GM23338 (cell line): Measurements from ENCODE around the gene ZAR1. TPM values are rescaled to one million over a fixed set of nuclear protein-coding genes. Genes with fewer than 3 reads are reported as not detected.

ENCODE experiments used
- ATAC-seq: fragments of 200-7000 bp; cut with Tn5 transposase; 3 replicates; pipeline ENCODE4 v1.9.1; 2020
- DNase-seq: peaks from one replicate; pipeline ENCODE4 v3.0.0-alpha.2; 2015; ENCODE audit warnings: low spot score
- H2AFZ ChIP-seq: fragments of 200-600 bp; sonication (generic); 2 replicates; pipeline ENCODE4 v1.8.0; 2016; ENCODE audit warnings: antibody characterized with exemption, mild to moderate bottlenecking, moderate library complexity
- H3F3A ChIP-seq: fragments of 200-600 bp; sonication (generic); replicated peaks from 2 replicates; pipeline ENCODE4 v1.8.0; 2017; ENCODE audit warnings: antibody characterized with exemption, mixed run types, low read depth
- H3K27ac ChIP-seq: fragments of 200-600 bp; sonication (generic); 2 replicates; pipeline ENCODE4 v1.6.1; 2016; ENCODE audit warnings: low read depth
- H3K27me3 ChIP-seq: fragments of 200-600 bp; sonication (generic); 2 replicates; pipeline ENCODE4 v1.8.0; 2016; ENCODE audit warnings: mild to moderate bottlenecking, mixed run types, moderate library complexity; ENCODE audit not compliant: insufficient read depth
- H3K36me3 ChIP-seq: fragments of 200-600 bp; sonication (generic); 2 replicates; pipeline ENCODE4 v1.8.0; 2016; ENCODE audit warnings: mild to moderate bottlenecking; ENCODE audit not compliant: insufficient read depth
- H3K4me1 ChIP-seq: fragments of 200-600 bp; sonication (generic); 2 replicates; pipeline ENCODE4 v1.8.0; 2016; ENCODE audit warnings: mild to moderate bottlenecking, moderate library complexity; ENCODE audit not compliant: insufficient read depth
- H3K4me2 ChIP-seq: fragments of 200-600 bp; sonication (generic); 2 replicates; pipeline ENCODE4 v1.7.1; 2017; ENCODE audit warnings: mixed run types
- H3K4me3 ChIP-seq: fragments of 200-600 bp; sonication (generic); 2 replicates; pipeline ENCODE4 v1.6.1; 2016; ENCODE audit warnings: mixed run types
- H3K79me2 ChIP-seq: fragments of 200-600 bp; sonication (generic); replicated peaks from 2 replicates; pipeline ENCODE4 v1.8.0; 2017; ENCODE audit warnings: mild to moderate bottlenecking; ENCODE audit not compliant: insufficient read depth
- H3K9me2 ChIP-seq: fragments of 200-600 bp; sonication (generic); 2 replicates; pipeline ENCODE4 v1.8.0; 2017; ENCODE audit not compliant: insufficient read depth
- H4K20me1 ChIP-seq: fragments of 200-600 bp; sonication (generic); replicated peaks from 2 replicates; pipeline ENCODE4 v1.8.0; 2017; ENCODE audit warnings: mild to moderate bottlenecking; ENCODE audit not compliant: insufficient read depth
- H3K27ac Mint-ChIP-seq: 2 replicates; pipeline ENCODE4 v1.8.0; 2020; ENCODE audit warnings: inconsistent platforms, mild to moderate bottlenecking, moderate library complexity, mixed read lengths
- H3K27me3 Mint-ChIP-seq: 3 replicates; pipeline ENCODE4 v1.8.0; 2022; ENCODE audit warnings: low read depth, mild to moderate bottlenecking, moderate library complexity, mixed read lengths, inconsistent platforms; ENCODE audit not compliant: insufficient read depth, poor library complexity
- H3K36me3 Mint-ChIP-seq: 3 replicates; pipeline ENCODE4 v1.8.0; 2021; ENCODE audit warnings: low read depth, mild to moderate bottlenecking, inconsistent platforms, moderate library complexity, mixed read lengths
- H3K4me1 Mint-ChIP-seq: 3 replicates; pipeline ENCODE4 v1.8.0; 2020; ENCODE audit warnings: mild to moderate bottlenecking, inconsistent platforms, mixed read lengths
- H3K4me3 Mint-ChIP-seq: 3 replicates; pipeline ENCODE4 v1.8.0; 2021; ENCODE audit warnings: moderate library complexity, mild to moderate bottlenecking, inconsistent platforms, mixed read lengths
- H3K9me3 Mint-ChIP-seq: 3 replicates; pipeline ENCODE4 v1.8.0; 2020; ENCODE audit warnings: moderate library complexity, mild to moderate bottlenecking, inconsistent platforms, mixed read lengths
- CREB1 ChIP-seq: fragments of 250-450 bp; sonication (Bioruptor Pico); IDR thresholded peaks from 2 replicates; pipeline ENCODE4 v1.5.0; 2020; ENCODE audit warnings: low read depth, mild to moderate bottlenecking, moderate library complexity
- CTCF ChIP-seq, 2 experiments: fragments of 200-600 bp in 1 of 2; sonication (generic) in 1 of 2; conservative IDR thresholded peaks; 2 replicates each; pipeline versions ENCODE4 v1.5.1 to v1.6.1; 2016 to 2017; ENCODE audit warnings: antibody characterized with exemption in 2 of 2, low read depth in 2 of 2, mild to moderate bottlenecking in 2 of 2, moderate library complexity in 1 of 2
- EZH2 ChIP-seq: fragments of 200-600 bp; sonication (generic); IDR thresholded peaks from one replicate; pipeline ENCODE4 v1.8.0; 2017; ENCODE audit warnings: antibody characterized with exemption, mild to moderate bottlenecking, low read depth; ENCODE audit not compliant: unreplicated experiment
- EZH2phosphoT487 ChIP-seq: fragments of 200-600 bp; sonication (generic); IDR thresholded peaks from one replicate; pipeline ENCODE4 v1.8.1; 2018; ENCODE audit warnings: antibody characterized with exemption; ENCODE audit not compliant: unreplicated experiment
- NANOG ChIP-seq: IDR thresholded peaks from 2 replicates; pipeline ENCODE4 v1.6.1; 2016; ENCODE audit warnings: antibody characterized with exemption, borderline replicate concordance
- STAT1 ChIP-seq: IDR thresholded peaks from one replicate; pipeline ENCODE4 v1.6.1; 2016; ENCODE audit warnings: antibody characterized with exemption; ENCODE audit not compliant: unreplicated experiment
- ZNF114 ChIP-seq: fragments of 250-450 bp; sonication (Bioruptor Pico); IDR thresholded peaks from 2 replicates; pipeline ENCODE4 v1.5.0; 2020; ENCODE audit warnings: mild to moderate bottlenecking, moderate library complexity
- ZNF462 ChIP-seq: fragments of 250-450 bp; sonication (Bioruptor Pico); IDR thresholded peaks from 2 replicates; pipeline ENCODE4 v1.5.0; 2020; ENCODE audit warnings: mild to moderate bottlenecking, moderate library complexity
- polyA plus RNA-seq: library from polyadenylated mRNA; unstranded; fragments of >200 nt; fragmentation: Nextera tagmentation; extraction: Ambion mirVana; gene quantifications from 2 replicates; pipeline ENCODE4 v1.2.1, GENCODE V29; 2016
- total RNA-seq: library from RNA; depleted of rRNA; stranded (reverse); fragments of >200 nt; shearing (Covaris generic); gene quantifications from 2 replicates; pipeline ENCODE4 v1.2.3, GENCODE V29; 2014

Gene ZAR1
- total and polyA plus RNA-seq, 2 experiments from 2014 or later: 0.27 to 1.6 TPM

GRCh38 chr4:48490680-48491513 is 845 bp downstream of the ZAR1 start:
- Histone ChIP-seq H3K36me3 (no peaks in the 10 kb centered on the region), H2AFZ (peak overlapping the region; percentile 98), H3K27me3 (peaks cover 80% of the 10 kb centered on the region), H3K9me2 (no peaks in the 10 kb centered on the region), H3K27ac (no peak overlapping the region), H3K4me1 (peaks cover 17% of the 10 kb centered on the region), H3K4me2 (peak overlapping the region; percentile 90), H3F3A (peaks cover 16% of the 10 kb centered on the region), H4K20me1 (0 out of 2 replicates have a peak, but pooled peaks cover 4% of the 10 kb centered on the region), H3K4me3 (peak overlapping the region; percentile 71), H3K79me2 (no peaks in the 10 kb centered on the region)
- peak; percentile 59 for ATAC-seq
- H3K27me3 Mint-ChIP-seq: peaks cover 35% of the 10 kb centered on the region
- DNase-seq: peak; percentile 73
- peaks cover 15% of the 10 kb centered on the region for H3K4me1 Mint-ChIP-seq
- H3K9me3 Mint-ChIP-seq: no peaks in the 10 kb centered on the region
- TF ChIP-seq CREB1: no peak
- TF ChIP-seq ZNF114: no peak
- TF ChIP-seq EZH2: no peak
- TF ChIP-seq EZH2phosphoT487: peak; percentile 66
- no peak for TF ChIP-seq CTCF (conservative IDR thresholded peaks at IDR 0.05; ENCODE audit: low read depth in 2 of 2)
- no peak overlapping the region for H3K27ac Mint-ChIP-seq
- H3K36me3 Mint-ChIP-seq: no peaks in the 10 kb centered on the region
- H3K4me3 Mint-ChIP-seq: peak overlapping the region; percentile 57

GRCh38 chr4:48491514-48492176 is 1.6 kb downstream of the ZAR1 start:
- Histone ChIP-seq H3K4me2 (peak overlapping the region; percentile 90), H3K36me3 (no peaks in the 10 kb centered on the region), H3K4me3 (peak overlapping the region; percentile 71), H2AFZ (peak overlapping the region; percentile 98), H3K4me1 (peaks cover 17% of the 10 kb centered on the region), H4K20me1 (0 out of 2 replicates have a peak, but pooled peaks cover 4% of the 10 kb centered on the region), H3K79me2 (no peaks in the 10 kb centered on the region), H3K9me2 (no peaks in the 10 kb centered on the region), H3F3A (peaks cover 16% of the 10 kb centered on the region), H3K27me3 (peaks cover 72% of the 10 kb centered on the region), H3K27ac (no peak overlapping the region)
- Mint-ChIP-seq H3K9me3 (no peaks in the 10 kb centered on the region), H3K27ac (no peak overlapping the region), H3K27me3 (peaks cover 35% of the 10 kb centered on the region), H3K4me3 (peak overlapping the region; percentile 57), H3K36me3 (no peaks in the 10 kb centered on the region), H3K4me1 (peaks cover 15% of the 10 kb centered on the region)
- ATAC-seq (no peak; the same call in 2 of the 3 replicates), DNase-seq (peak; percentile 18)
- TF ChIP-seq ZNF114 (no peak), EZH2phosphoT487 (peak; percentile 2), EZH2 (peak; percentile 69), STAT1 (no peak), CTCF (conservative IDR thresholded peaks at IDR 0.05; ENCODE audit: low read depth in 2 of 2) (no peak), CREB1 (no peak), NANOG (no peak), ZNF462 (CRISPR knock-in tag) (no peak)
